ENCODE measurements around the gene CPO. TPM values are rescaled to one million over a fixed set of nuclear protein-coding genes. Genes with fewer than 3 reads are reported as not detected.

The CPO gene
- total RNA-seq, 4 donors from 2014 or later: 0.44 to 2.4 (median 1.2) TPM; not detected in 1

DNA sequence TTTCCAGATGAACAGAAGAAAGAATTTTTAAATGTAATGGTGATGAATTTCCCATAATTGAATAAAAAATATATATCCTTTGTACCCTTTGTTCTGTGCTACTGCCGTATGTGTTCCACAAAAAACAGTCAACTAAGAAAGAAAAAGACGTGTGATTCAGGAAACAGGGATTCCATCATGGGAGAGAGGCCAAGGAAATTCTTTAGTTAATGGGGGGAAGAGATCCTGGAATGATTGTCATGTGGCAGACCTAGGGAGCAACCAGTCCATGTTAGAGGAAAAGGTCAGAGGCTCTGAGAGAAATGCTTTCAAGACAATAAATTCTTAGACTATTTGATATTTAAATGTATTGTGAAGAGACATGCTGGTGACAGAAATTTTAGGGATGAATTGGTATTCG is 76.6 kb downstream of the CPO start:
- TF ChIP-seq, protein P1, sequence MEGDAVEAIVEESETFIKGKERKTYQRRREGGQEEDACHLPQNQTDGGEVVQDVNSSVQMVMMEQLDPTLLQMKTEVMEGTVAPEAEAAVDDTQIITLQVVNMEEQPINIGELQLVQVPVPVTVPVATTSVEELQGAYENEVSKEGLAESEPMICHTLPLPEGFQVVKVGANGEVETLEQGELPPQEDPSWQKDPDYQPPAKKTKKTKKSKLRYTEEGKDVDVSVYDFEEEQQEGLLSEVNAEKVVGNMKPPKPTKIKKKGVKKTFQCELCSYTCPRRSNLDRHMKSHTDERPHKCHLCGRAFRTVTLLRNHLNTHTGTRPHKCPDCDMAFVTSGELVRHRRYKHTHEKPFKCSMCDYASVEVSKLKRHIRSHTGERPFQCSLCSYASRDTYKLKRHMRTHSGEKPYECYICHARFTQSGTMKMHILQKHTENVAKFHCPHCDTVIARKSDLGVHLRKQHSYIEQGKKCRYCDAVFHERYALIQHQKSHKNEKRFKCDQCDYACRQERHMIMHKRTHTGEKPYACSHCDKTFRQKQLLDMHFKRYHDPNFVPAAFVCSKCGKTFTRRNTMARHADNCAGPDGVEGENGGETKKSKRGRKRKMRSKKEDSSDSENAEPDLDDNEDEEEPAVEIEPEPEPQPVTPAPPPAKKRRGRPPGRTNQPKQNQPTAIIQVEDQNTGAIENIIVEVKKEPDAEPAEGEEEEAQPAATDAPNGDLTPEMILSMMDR (IDR thresholded peaks at IDR 0.05; ENCODE audit: low read depth): no peak

Other genes with a start within 250 kb of the CPO start
- not detected for gene DYTN, start 221.1 kb upstream of the CPO start, total RNA-seq
- 1 to 10 TPM in 1 of 4 donors, under 1 TPM in 3; 0.17 to 1.1 (median 0.51) TPM for gene MDH1B, start 174.2 kb upstream of the CPO start, total RNA-seq
- 10 to 100 TPM; 24.8 to 45.2 (median 27.2) TPM for gene FASTKD2, start 173.9 kb upstream of the CPO start, total RNA-seq
- 10 to 100 TPM; 25.7 to 34.1 (median 28.7) TPM for gene KLF7, start 226.4 kb downstream of the CPO start, total RNA-seq